Aorta (tissue), 5 donors: Measurements from ENCODE around the gene NFATC1. TPM values are rescaled to one million over a fixed set of nuclear protein-coding genes. Genes with fewer than 3 reads are reported as not detected.

Experiments
- ATAC-seq: fragments of 200-7000 bp; cut with Tn5 transposase; one replicate; pipeline ENCODE4 v1.9.1; 2022; ENCODE audit warnings: moderate library complexity; ENCODE audit not compliant: low FRiP score
- DNase-seq, 2 donors: peaks; one replicate each; pipeline ENCODE4 v3.0.0-alpha.2; 2020
- H3K27ac ChIP-seq, 2 donors: one replicate each; pipeline ENCODE4 v1.5.1; 2013; ENCODE audit warnings: low read length in 2 of 2, mild to moderate bottlenecking in 2 of 2, moderate library complexity in 2 of 2, control low read depth in 1 of 2, inconsistent platforms in 1 of 2, low read depth in 1 of 2
- H3K27me3 ChIP-seq, 2 donors: one replicate each; pipeline ENCODE4 v1.6.1; 2013; ENCODE audit warnings: control low read depth in 1 of 2, low read length in 1 of 2, mild to moderate bottlenecking in 1 of 2, moderate library complexity in 1 of 2; ENCODE audit not compliant: insufficient read depth in 2 of 2, control insufficient read depth in 1 of 2
- H3K36me3 ChIP-seq, 2 donors: one replicate each; pipeline ENCODE4 v1.6.1; 2013; ENCODE audit warnings: control low read depth in 1 of 2, low read length in 1 of 2, mild to moderate bottlenecking in 1 of 2; ENCODE audit not compliant: insufficient read depth in 2 of 2, control insufficient read depth in 1 of 2
- H3K4me1 ChIP-seq, 2 donors: one replicate each; pipeline ENCODE4 v1.6.1; 2013; ENCODE audit warnings: low read length in 2 of 2, control low read depth in 1 of 2, mild to moderate bottlenecking in 1 of 2, moderate library complexity in 1 of 2; ENCODE audit not compliant: insufficient read depth in 2 of 2, control insufficient read depth in 1 of 2
- H3K4me3 ChIP-seq, 2 donors: one replicate each; pipeline ENCODE4 v1.5.1; 2013; ENCODE audit warnings: low read length in 2 of 2, control low read depth in 1 of 2, mild to moderate bottlenecking in 1 of 2
- H3K9me3 ChIP-seq: one replicate; pipeline ENCODE4 v1.6.1; 2013; ENCODE audit warnings: mild to moderate bottlenecking, low read length; ENCODE audit not compliant: control insufficient read depth
- WGBS, 2 donors: extraction: QIAGEN DNeasy Blood & Tissue Kit; methylation state at CpG; one replicate each; pipeline ENCODE4 v1.1.7; 2013; 5-methylcytosine and 5-hydroxymethylcytosine counted together
- intact Hi-C, 2 donors: fragments of 100-400 bp; cut with DNase I; formaldehyde crosslinking; loops; one replicate each; pipeline versions ENCODE4 v1.14.2 to v1.15.0; 2022
- polyA plus RNA-seq, 2 donors: library from polyadenylated mRNA; stranded (reverse); fragments of 200-250 nt; gene quantifications; one replicate each; pipeline ENCODE4 v1.2.3, GENCODE V29; 2013
- total RNA-seq, 2 donors: library from RNA; stranded (reverse); fragmentation: NEBNext Ultra II Directional; extraction: Animal tissue kit (Norgen Biotek cat#: 25700); gene quantifications; one replicate each; pipeline ENCODE4 v1.2.1, GENCODE V29; 2021
- donor health status: healthy with polysubstance abuse.
- donor health status: Bipolar disorder and iron deficiency.
- donor health status: DM: no; HTN: no; CAD: no.
- donor health status: DM: no; HTN: no; CAD: no.
- donor health status: DM: yes; HTN: yes; CAD: no.

Gene NFATC1
- total and polyA plus RNA-seq, 4 donors, result 2.0 to 39.2 (median 22.2) TPM

GRCh38 chr18:79402977-79403722 is 7.4 kb downstream of the NFATC1 start:
- DNase-seq (peak; percentile 93 to 94), ATAC-seq (peak; percentile 80)
- Histone ChIP-seq H3K27ac (peak overlapping the region in 1 of 2 donors; percentile 70), H3K4me1 (no peaks in the 10 kb centered on the region), H3K27me3 (no peaks in the 10 kb centered on the region), H3K4me3 (no peak overlapping the region), H3K9me3 (no peaks in the 10 kb centered on the region), H3K36me3 (no peaks in the 10 kb centered on the region)
- 20 to 21% methylated on average over 27 of the region's 27 CpGs for WGBS, 2 donors
- intact Hi-C loops, result loop anchor here (5.0 kb wide), 2 partner anchors 54 to 104 kb away; no protein-coding TSS in a partner anchor

GRCh38 chr18:79403723-79404566 is 8.2 kb downstream of the NFATC1 start:
- Histone ChIP-seq H3K9me3 (no peaks in the 10 kb centered on the region), H3K4me1 (no peaks in the 10 kb centered on the region), H3K36me3 (no peaks in the 10 kb centered on the region), H3K27ac (no peak overlapping the region), H3K4me3 (no peak overlapping the region), H3K27me3 (no peaks in the 10 kb centered on the region)
- DNase-seq (peak; percentile 44 to 76), ATAC-seq (no peak)
- WGBS, 2 donors, result 45 to 59% methylated on average over 31 of the region's 31 CpGs
- intact Hi-C loops, result loop anchor here (5.0 kb wide), 2 partner anchors 53 to 103 kb away; no protein-coding TSS in a partner anchor

- peak; percentile 48 to 74 for DNase-seq
Observed at GRCh38 chr18:79404567-79404910, 8.8 kb downstream of the NFATC1 start.

GRCh38 chr18:79405019-79405780 is 9.5 kb downstream of the NFATC1 start:
- intact Hi-C loops, result no loop called here
- no peak overlapping the region for H3K27ac ChIP-seq
- H3K4me3 ChIP-seq, result no peak overlapping the region
- DNase-seq (peak; percentile 48 to 69), ATAC-seq (no peak)
- no peaks in the 10 kb centered on the region for H3K36me3 ChIP-seq
- H3K27me3 ChIP-seq, result no peaks in the 10 kb centered on the region
- no peaks in the 10 kb centered on the region for H3K4me1 ChIP-seq
- 86 to 91% methylated on average over 23 of the region's 23 CpGs for WGBS, 2 donors
- no peaks in the 10 kb centered on the region for H3K9me3 ChIP-seq

More at GRCh38 chr18:79404567-79404910, 8.8 kb downstream of the NFATC1 start:
- intact Hi-C loops, result loop anchor here (5.0 kb wide), 2 partner anchors 53 to 103 kb away; no protein-coding TSS in a partner anchor
- 93 to 95% methylated on average over 12 of the region's 12 CpGs for WGBS, 2 donors
- Histone ChIP-seq H3K36me3 (no peaks in the 10 kb centered on the region), H3K4me3 (no peak overlapping the region), H3K4me1 (no peaks in the 10 kb centered on the region), H3K9me3 (no peaks in the 10 kb centered on the region), H3K27me3 (no peaks in the 10 kb centered on the region), H3K27ac (no peak overlapping the region)
- ATAC-seq, result no peak

GRCh38 chr18:79405781-79406575 is 10.2 kb downstream of the NFATC1 start:
- ATAC-seq (no peak), DNase-seq (peak; percentile 86 to 90)
- Histone ChIP-seq H3K27ac (no peak overlapping the region), H3K4me1 (no peaks in the 10 kb centered on the region), H3K4me3 (no peak overlapping the region), H3K27me3 (no peaks in the 10 kb centered on the region), H3K36me3 (peaks cover 0 to 1% of the 10 kb centered on the region in 2 donors), H3K9me3 (no peaks in the 10 kb centered on the region)
- intact Hi-C loops, result no loop called here
- WGBS, 2 donors, result 90% methylated on average over 27 of the region's 27 CpGs

- no peak overlapping the region for H3K4me3 ChIP-seq
- peaks cover 0 to 2% of the 10 kb centered on the region in 2 donors for H3K36me3 ChIP-seq
- H3K9me3 ChIP-seq, result no peaks in the 10 kb centered on the region
- no peaks in the 10 kb centered on the region for H3K27me3 ChIP-seq
- 97% methylated on average over 30 of the region's 30 CpGs for WGBS, 2 donors
- no peak for ATAC-seq
- H3K27ac ChIP-seq, result no peak overlapping the region
- peak; percentile 48 to 72 for DNase-seq
- intact Hi-C loops, result no loop called here
- H3K4me1 ChIP-seq, result no peaks in the 10 kb centered on the region
Observed at GRCh38 chr18:79406708-79407107, 11.0 kb downstream of the NFATC1 start.

- intact Hi-C loops, result no loop called here
- DNase-seq (no peak), ATAC-seq (no peak)
- H3K36me3 ChIP-seq, result peaks cover 3 to 4% of the 10 kb centered on the region in 2 donors
- no peaks in the 10 kb centered on the region for H3K9me3 ChIP-seq
- H3K27ac ChIP-seq, result no peak overlapping the region
- WGBS, 2 donors, result 95 to 96% methylated on average over 3 of the region's 3 CpGs
- no peaks in the 10 kb centered on the region for H3K4me1 ChIP-seq
- H3K4me3 ChIP-seq, result no peak overlapping the region
- H3K27me3 ChIP-seq, result no peaks in the 10 kb centered on the region
Observed at GRCh38 chr18:79409313-79409712, 13.6 kb downstream of the NFATC1 start.

- peaks cover 3 to 4% of the 10 kb centered on the region in 2 donors for H3K36me3 ChIP-seq
- 93 to 97% methylated on average over 30 of the region's 30 CpGs for WGBS, 2 donors
- H3K27ac ChIP-seq, result no peak overlapping the region
- no peaks in the 10 kb centered on the region for H3K9me3 ChIP-seq
- H3K4me3 ChIP-seq, result no peak overlapping the region
- ATAC-seq, result no peak
- peak; percentile 33 to 75 for DNase-seq
- no peaks in the 10 kb centered on the region for H3K27me3 ChIP-seq
- intact Hi-C loops, result no loop called here
- H3K4me1 ChIP-seq, result no peaks in the 10 kb centered on the region
Observed at GRCh38 chr18:79410171-79410641, 14.5 kb downstream of the NFATC1 start.
